H4 (cell line): ENCODE data around the gene PDIA6. TPM values are rescaled to one million over a fixed set of nuclear protein-coding genes. Genes with fewer than 3 reads are reported as not detected.

ENCODE experiments used
- total RNA-seq: library from RNA; depleted of rRNA; stranded (reverse); fragments of >200 nt; shearing (Covaris generic); gene quantifications from 2 replicates; pipeline ENCODE4 v1.2.3, GENCODE V29; 2014; rRNA removed

Gene PDIA6
- total RNA-seq, 1 experiment from 2014 or later: 293 TPM

Other genes with a start within 250 kb of the PDIA6 start
- gene NOL10, start 122.8 kb downstream of the PDIA6 start, total RNA-seq: 26.3 and 27.9 TPM in 2 replicates
- gene ATP6V1C2, start 91.2 kb downstream of the PDIA6 start, total RNA-seq: 0.04 TPM in 2 replicates
- 0.14 TPM in 1 of 2 replicates, not detected in the other for gene KCNF1, start 99.1 kb upstream of the PDIA6 start, total RNA-seq